Upper lobe of left lung (tissue), 6 donors: ENCODE results near the gene ADAMTSL5. TPM values are rescaled to one million over a fixed set of nuclear protein-coding genes. Genes with fewer than 3 reads are reported as not detected.

Experiments used
- ATAC-seq, 2 donors: fragments of 200-7000 bp; cut with Tn5 transposase; one replicate each; pipeline ENCODE4 v1.9.1; 2022; ENCODE audit warnings: mild to moderate bottlenecking in 2 of 2, moderate library complexity in 2 of 2; ENCODE audit not compliant: low FRiP score in 2 of 2
- DNase-seq, 2 donors: peaks; one replicate each; pipeline ENCODE4 v3.0.0-alpha.2; 2019 to 2020
- H3K27ac ChIP-seq, 4 donors: fragments of 200-600 bp; sonication (generic); one replicate each; pipeline ENCODE4 v1.5.1; 2016 to 2019
- H3K27me3 ChIP-seq, 4 donors: fragments of 200-600 bp; sonication (generic); one replicate each; pipeline ENCODE4 v1.5.1; 2017 to 2019
- H3K36me3 ChIP-seq, 4 donors: fragments of 200-600 bp; sonication (generic); one replicate each; pipeline ENCODE4 v1.5.1; 2016 to 2019
- H3K4me1 ChIP-seq, 4 donors: fragments of 200-600 bp; sonication (generic); one replicate each; pipeline ENCODE4 v1.5.1; 2018 to 2019
- H3K4me3 ChIP-seq, 4 donors: fragments of 200-600 bp; sonication (generic); one replicate each; pipeline ENCODE4 v1.5.1; 2017 to 2019; ENCODE audit warnings: mild to moderate bottlenecking in 2 of 4, moderate library complexity in 1 of 4
- H3K9me3 ChIP-seq, 4 donors: fragments of 200-600 bp; sonication (generic); one replicate each; pipeline ENCODE4 v1.5.1; 2018 to 2019
- EP300 ChIP-seq, 4 donors: sonication (generic); formaldehyde crosslinking; IDR thresholded peaks; one replicate each; pipeline ENCODE4 v1.5.1; 2017; ENCODE audit warnings: antibody characterized with exemption in 4 of 4, control low read depth in 2 of 4
- POLR2A ChIP-seq, 4 donors: fragments of 450-650 bp; IDR thresholded peaks; one replicate each; pipeline ENCODE4 v1.5.1; 2016 to 2017; ENCODE audit warnings: antibody characterized with exemption in 4 of 4, mild to moderate bottlenecking in 2 of 4
- POLR2AphosphoS5 ChIP-seq, 2 donors: sonication (generic); formaldehyde crosslinking; IDR thresholded peaks; one replicate each; pipeline ENCODE4 v1.5.1; 2017; ENCODE audit warnings: antibody characterized with exemption in 2 of 2
- WGBS, 2 donors: methylation state at CpG; one replicate each; pipeline ENCODE4 v1.1.5; 2017 to 2018; 5-methylcytosine and 5-hydroxymethylcytosine counted together
- total RNA-seq, 6 donors: library from RNA; depleted of rRNA in 4 of 6; stranded (reverse); fragments of >200 nt in 4 of 6; gene quantifications; one replicate each; pipeline versions ENCODE4 v1.1.0 to v1.2.1, GENCODE V29; 2016 to 2021
- TF ChIP-seq, protein P1 (sequence below), 6 experiments: fragments of 450-650 bp in 4 of 6; fragments of 200-600 bp in 2 of 6; sonication (generic) in 2 of 6; IDR thresholded peaks; one replicate each; pipeline ENCODE4 v1.5.1; 2016 to 2019; ENCODE audit warnings: antibody characterized with exemption in 6 of 6
- donor health status: DM: no; HTN: no; CAD: no; lungs with moderate emphysema.
- donor health status: DM: no; HTN: yes; CAD: no; lungs with severe emphysema.

The ADAMTSL5 gene
- total RNA-seq, 6 donors from 2014 or later = 0.89 to 11.5 (median 4.9) TPM

DNA sequence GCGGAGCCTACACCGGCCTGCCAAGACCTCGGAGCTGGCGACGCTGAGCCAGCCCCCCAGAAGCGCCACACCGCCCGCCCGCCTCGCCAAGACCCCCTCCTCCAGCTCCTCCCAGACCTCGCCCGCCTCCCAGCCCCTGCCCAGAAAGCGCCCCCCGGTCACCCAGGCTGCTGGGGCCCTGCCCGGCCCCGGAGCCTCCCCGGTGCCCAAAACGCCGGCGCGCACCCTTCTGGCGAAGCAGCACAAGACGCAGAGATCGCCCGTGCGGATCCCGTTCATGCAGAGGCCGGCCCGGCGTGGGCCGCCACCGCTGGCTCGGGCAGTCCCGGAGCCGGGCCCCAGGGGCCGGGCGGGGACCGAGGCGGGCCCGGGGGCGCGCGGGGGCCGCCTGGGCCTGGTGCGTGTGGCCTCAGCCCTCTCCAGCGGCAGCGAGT is 44.0 kb downstream of the ADAMTSL5 start:
- no peak for TF ChIP-seq POLR2AphosphoS5 (IDR thresholded peaks at IDR 0.05)
- TF ChIP-seq POLR2A (IDR thresholded peaks at IDR 0.05) = no peak
- TF ChIP-seq, protein P1, sequence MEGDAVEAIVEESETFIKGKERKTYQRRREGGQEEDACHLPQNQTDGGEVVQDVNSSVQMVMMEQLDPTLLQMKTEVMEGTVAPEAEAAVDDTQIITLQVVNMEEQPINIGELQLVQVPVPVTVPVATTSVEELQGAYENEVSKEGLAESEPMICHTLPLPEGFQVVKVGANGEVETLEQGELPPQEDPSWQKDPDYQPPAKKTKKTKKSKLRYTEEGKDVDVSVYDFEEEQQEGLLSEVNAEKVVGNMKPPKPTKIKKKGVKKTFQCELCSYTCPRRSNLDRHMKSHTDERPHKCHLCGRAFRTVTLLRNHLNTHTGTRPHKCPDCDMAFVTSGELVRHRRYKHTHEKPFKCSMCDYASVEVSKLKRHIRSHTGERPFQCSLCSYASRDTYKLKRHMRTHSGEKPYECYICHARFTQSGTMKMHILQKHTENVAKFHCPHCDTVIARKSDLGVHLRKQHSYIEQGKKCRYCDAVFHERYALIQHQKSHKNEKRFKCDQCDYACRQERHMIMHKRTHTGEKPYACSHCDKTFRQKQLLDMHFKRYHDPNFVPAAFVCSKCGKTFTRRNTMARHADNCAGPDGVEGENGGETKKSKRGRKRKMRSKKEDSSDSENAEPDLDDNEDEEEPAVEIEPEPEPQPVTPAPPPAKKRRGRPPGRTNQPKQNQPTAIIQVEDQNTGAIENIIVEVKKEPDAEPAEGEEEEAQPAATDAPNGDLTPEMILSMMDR (IDR thresholded peaks at IDR 0.05) = no peak
- no peak for TF ChIP-seq EP300 (IDR thresholded peaks at IDR 0.05)
- peak overlapping the region in 3 of 4 donors; percentile 17 to 50 (median 24) for H3K4me3 ChIP-seq
- ATAC-seq = no peak
- peak in 1 of 2 donors; percentile 87 for DNase-seq
- peaks cover 60 to 78% (median 65%) of the 10 kb centered on the region in 4 donors for H3K4me1 ChIP-seq
- H3K9me3 ChIP-seq = no peaks in the 10 kb centered on the region
- 0 to 3% methylated on average over 1 to 21 of the region's 47 CpGs for WGBS, 2 donors
- H3K36me3 ChIP-seq = no peaks in the 10 kb centered on the region
- peaks cover 5 to 81% (median 55%) of the 10 kb centered on the region in 4 donors for H3K27me3 ChIP-seq
- H3K27ac ChIP-seq = no peak overlapping the region

- peak in 1 of 2 donors; percentile 77 for DNase-seq
- H3K27ac ChIP-seq = no peak overlapping the region
- peak overlapping the region in 3 of 4 donors; percentile 17 to 50 (median 24) for H3K4me3 ChIP-seq
- H3K36me3 ChIP-seq = no peaks in the 10 kb centered on the region
- no peak for ATAC-seq
- peaks cover 60 to 78% (median 65%) of the 10 kb centered on the region in 4 donors for H3K4me1 ChIP-seq
- peaks cover 5 to 81% (median 55%) of the 10 kb centered on the region in 4 donors for H3K27me3 ChIP-seq
- 5 to 9% methylated on average over 14 to 23 of the region's 49 CpGs for WGBS, 2 donors
- no peaks in the 10 kb centered on the region for H3K9me3 ChIP-seq
- TF ChIP-seq POLR2A (IDR thresholded peaks at IDR 0.05) (no peak), EP300 (IDR thresholded peaks at IDR 0.05) (no peak), POLR2AphosphoS5 (IDR thresholded peaks at IDR 0.05) (no peak)
- TF ChIP-seq, protein P1 (IDR thresholded peaks at IDR 0.05) = no peak
Measured at GRCh38 chr19:1468274-1468820, 44.5 kb downstream of the ADAMTSL5 start.

DNA sequence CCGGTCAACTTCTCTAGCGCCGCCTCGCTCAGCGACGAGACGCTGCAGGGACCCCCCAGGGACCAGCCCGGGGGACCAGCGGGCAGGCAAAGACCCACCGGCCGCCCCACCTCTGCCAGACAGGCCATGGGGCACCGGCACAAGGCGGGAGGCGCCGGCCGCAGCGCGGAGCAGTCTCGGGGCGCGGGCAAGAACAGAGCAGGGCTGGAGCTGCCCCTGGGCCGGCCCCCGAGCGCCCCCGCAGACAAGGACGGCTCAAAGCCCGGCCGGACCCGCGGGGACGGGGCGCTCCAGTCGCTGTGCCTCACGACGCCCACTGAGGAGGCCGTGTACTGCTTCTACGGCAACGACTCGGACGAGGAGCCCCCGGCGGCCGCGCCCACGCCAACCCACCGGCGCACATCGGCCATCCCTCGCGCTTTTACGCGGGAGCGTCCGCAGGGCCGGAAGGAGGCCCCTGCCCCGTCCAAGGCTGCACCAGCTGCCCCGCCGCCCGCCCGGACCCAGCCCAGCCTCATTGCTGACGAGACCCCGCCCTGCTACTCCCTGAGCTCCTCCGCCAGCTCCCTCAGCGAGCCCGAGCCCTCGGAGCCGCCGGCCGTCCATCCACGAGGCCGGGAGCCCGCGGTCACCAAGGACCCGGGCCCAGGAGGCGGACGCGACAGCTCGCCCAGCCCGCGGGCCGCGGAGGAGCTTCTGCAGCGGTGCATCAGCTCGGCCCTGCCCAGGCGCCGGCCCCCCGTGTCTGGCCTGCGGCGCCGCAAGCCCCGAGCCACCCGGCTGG is 45.1 kb downstream of the ADAMTSL5 start:
- no peaks in the 10 kb centered on the region for H3K9me3 ChIP-seq

GRCh38 chr19:1467215-1467489 is 45.7 kb downstream of the ADAMTSL5 start:
- no peak for TF ChIP-seq EP300 (IDR thresholded peaks at IDR 0.05)
- TF ChIP-seq POLR2A (IDR thresholded peaks at IDR 0.05) = no peak
- TF ChIP-seq, protein P1 (IDR thresholded peaks at IDR 0.05) = no peak
- TF ChIP-seq POLR2AphosphoS5 (IDR thresholded peaks at IDR 0.05) = no peak
- Histone ChIP-seq H3K36me3 (no peaks in the 10 kb centered on the region), H3K27ac (no peak overlapping the region), H3K4me3 (peak overlapping the region in 1 of 4 donors; percentile 3), H3K4me1 (peaks cover 60 to 74% (median 65%) of the 10 kb centered on the region in 4 donors), H3K27me3 (peaks cover 5 to 73% (median 51%) of the 10 kb centered on the region in 4 donors), H3K9me3 (no peaks in the 10 kb centered on the region)
- 14% methylated on average over 7 of the region's 36 CpGs; no CpG with 5 or more reads in 1 of the 2 donors for WGBS, 2 donors
- no peak for ATAC-seq
- DNase-seq = no peak

More for the DNA sequence above, 45.1 kb downstream of the ADAMTSL5 start:
- Histone ChIP-seq H3K4me1 (peaks cover 60 to 78% (median 65%) of the 10 kb centered on the region in 4 donors), H3K4me3 (peak overlapping the region in 1 of 4 donors; percentile 3), H3K27me3 (peaks cover 5 to 79% (median 54%) of the 10 kb centered on the region in 4 donors), H3K27ac (no peak overlapping the region), H3K36me3 (no peaks in the 10 kb centered on the region)
- DNase-seq (peak in 1 of 2 donors; percentile 85), ATAC-seq (no peak)
- TF ChIP-seq POLR2A (IDR thresholded peaks at IDR 0.05) = no peak
- no peak for TF ChIP-seq EP300 (IDR thresholded peaks at IDR 0.05)
- TF ChIP-seq, protein P1 (IDR thresholded peaks at IDR 0.05) = no peak
- no peak for TF ChIP-seq POLR2AphosphoS5 (IDR thresholded peaks at IDR 0.05)
- 0 to 2% methylated on average over 1 to 13 of the region's 92 CpGs for WGBS, 2 donors
